NT2/D1 (cell line): ENCODE results near the gene FUT1.

Experiments
- DNase-seq: peaks from one replicate; pipeline ENCODE4 v3.0.0-alpha.2; 2011; ENCODE audit warnings: low read depth, low spot score
- H3K27me3 ChIP-seq: 2 replicates; pipeline ENCODE4 v1.6.0; 2011; ENCODE audit warnings: mild to moderate bottlenecking; ENCODE audit not compliant: insufficient read length, insufficient read depth
- H3K36me3 ChIP-seq: 2 replicates; pipeline ENCODE4 v1.6.1; 2011; ENCODE audit warnings: mild to moderate bottlenecking, low read length, mixed read lengths; ENCODE audit not compliant: insufficient read depth, insufficient read length
- H3K4me1 ChIP-seq: 2 replicates; pipeline ENCODE4 v1.5.1; 2011; ENCODE audit not compliant: insufficient read depth, insufficient read length
- H3K4me3 ChIP-seq: 2 replicates; pipeline ENCODE4 v1.5.1; 2011; ENCODE audit warnings: low read depth; ENCODE audit not compliant: insufficient read length
- H3K9ac ChIP-seq: 2 replicates; pipeline ENCODE4 v1.6.0; 2011; ENCODE audit warnings: low read depth; ENCODE audit not compliant: insufficient read length
- H3K9me3 ChIP-seq: 2 replicates; pipeline ENCODE4 v1.5.1; 2011; ENCODE audit warnings: mild to moderate bottlenecking, low read length; ENCODE audit not compliant: insufficient read depth
- SUZ12 ChIP-seq: IDR thresholded peaks from 2 replicates; pipeline ENCODE4 v1.6.1; 2011; ENCODE audit not compliant: insufficient read length, insufficient read depth; ENCODE audit errors: extremely low read depth
- YY1 ChIP-seq: IDR thresholded peaks from 2 replicates; pipeline ENCODE4 v1.6.1; 2011; ENCODE audit not compliant: insufficient read length, insufficient read depth
- ZNF274 ChIP-seq: IDR thresholded peaks from 2 replicates; pipeline ENCODE4 v1.6.1; 2011; ENCODE audit warnings: mild to moderate bottlenecking, low read depth, low read length

FUT1 gene

DNA sequence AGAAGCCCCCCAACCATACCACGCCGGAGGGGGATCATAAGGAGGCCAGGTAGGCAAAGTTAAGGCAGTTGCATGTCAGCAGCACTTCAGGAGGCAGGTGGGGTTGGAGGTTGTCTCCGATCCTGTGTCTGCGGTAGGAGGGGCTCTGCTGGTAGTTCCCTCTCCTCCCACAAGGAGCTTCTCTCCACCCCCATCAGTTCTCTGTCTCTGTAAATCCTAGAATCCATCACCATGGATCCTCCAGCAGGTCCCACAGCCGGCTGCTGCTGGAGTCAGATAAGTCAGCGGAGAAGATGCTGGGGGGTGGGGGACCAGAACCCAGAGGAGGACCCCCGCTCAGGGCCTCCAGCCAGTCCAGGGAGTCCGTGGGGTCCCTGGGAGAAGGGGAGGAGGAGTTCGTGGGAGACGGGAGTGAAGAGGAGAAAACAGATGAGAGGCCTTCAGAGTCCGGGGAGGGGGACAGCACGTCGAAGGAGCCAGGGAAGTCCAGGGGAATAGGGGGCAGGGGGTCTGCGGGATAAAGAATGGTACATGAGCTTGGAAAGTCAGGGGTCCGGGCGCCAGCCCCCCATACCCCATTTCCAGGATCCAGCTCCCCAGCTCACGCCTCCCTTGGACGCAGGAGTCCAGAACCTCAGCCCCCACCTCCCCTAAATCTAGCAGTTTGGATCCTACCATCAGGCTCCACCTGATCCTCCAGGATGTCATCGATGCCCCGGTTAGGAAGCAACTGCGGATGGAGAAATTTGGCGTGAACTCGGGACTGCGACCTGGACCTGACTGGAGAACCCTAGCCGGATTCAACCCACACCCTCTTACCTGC lies 39.2 kb downstream of the FUT1 start:
- peak overlapping the region; percentile 85 for H3K9ac ChIP-seq
- no peak for DNase-seq
- TF ChIP-seq ZNF274 (no peak), SUZ12 (no peak), YY1 (no peak)
- H3K4me1 ChIP-seq: peaks cover 6% of the 10 kb centered on the region
- peaks cover 9% of the 10 kb centered on the region; the same call in 1 of the 2 replicates for H3K9me3 ChIP-seq
- peak overlapping the region; percentile 73 for H3K4me3 ChIP-seq
- no peaks in the 10 kb centered on the region for H3K27me3 ChIP-seq
- no peaks in the 10 kb centered on the region for H3K36me3 ChIP-seq

DNA sequence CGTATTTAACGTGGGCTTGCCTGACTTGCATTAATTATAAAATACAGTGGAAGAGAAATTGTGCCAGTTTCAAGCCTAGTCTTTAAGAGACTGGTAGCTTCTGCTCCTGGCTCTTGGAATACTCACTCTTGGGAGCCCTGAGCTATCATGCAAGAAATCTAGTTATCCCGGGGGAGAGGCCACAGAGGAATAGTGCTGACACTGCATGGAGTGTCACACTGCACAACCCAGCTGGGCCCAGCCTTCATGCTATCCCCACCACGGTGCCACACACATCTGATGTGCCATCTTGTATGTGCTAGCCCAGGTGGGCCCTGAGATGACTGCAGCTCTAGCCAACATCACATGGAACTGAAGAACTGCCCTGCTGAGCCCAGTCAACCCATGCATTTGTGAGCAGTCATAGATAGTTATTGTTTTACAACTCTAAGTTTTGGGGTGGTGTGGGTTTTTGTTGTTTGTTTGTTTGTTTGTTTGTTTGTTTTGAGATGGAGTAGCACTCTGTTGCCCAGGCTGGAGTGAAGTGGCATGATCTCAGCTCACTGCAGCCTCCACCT lies 41.3 kb downstream of the FUT1 start:
- H3K9ac ChIP-seq: no peak overlapping the region
- DNase-seq: no peak
- TF ChIP-seq YY1: no peak
- TF ChIP-seq SUZ12: no peak
- no peak for TF ChIP-seq ZNF274
- no peaks in the 10 kb centered on the region for H3K27me3 ChIP-seq
- peaks cover 4% of the 10 kb centered on the region for H3K4me1 ChIP-seq
- no peaks in the 10 kb centered on the region for H3K36me3 ChIP-seq
- H3K4me3 ChIP-seq: no peak overlapping the region
- H3K9me3 ChIP-seq: peaks cover 9% of the 10 kb centered on the region; the same call in 1 of the 2 replicates

GRCh38 chr19:48708471-48708870 lies 44.0 kb downstream of the FUT1 start:
- no peak overlapping the region for H3K9ac ChIP-seq
- peaks cover 4% of the 10 kb centered on the region for H3K4me1 ChIP-seq
- no peak for DNase-seq
- H3K27me3 ChIP-seq: no peaks in the 10 kb centered on the region
- no peaks in the 10 kb centered on the region for H3K36me3 ChIP-seq
- H3K9me3 ChIP-seq: peaks cover 9% of the 10 kb centered on the region; the same call in 1 of the 2 replicates
- no peak for TF ChIP-seq YY1
- TF ChIP-seq ZNF274: no peak
- no peak for TF ChIP-seq SUZ12
- no peak overlapping the region for H3K4me3 ChIP-seq

DNA sequence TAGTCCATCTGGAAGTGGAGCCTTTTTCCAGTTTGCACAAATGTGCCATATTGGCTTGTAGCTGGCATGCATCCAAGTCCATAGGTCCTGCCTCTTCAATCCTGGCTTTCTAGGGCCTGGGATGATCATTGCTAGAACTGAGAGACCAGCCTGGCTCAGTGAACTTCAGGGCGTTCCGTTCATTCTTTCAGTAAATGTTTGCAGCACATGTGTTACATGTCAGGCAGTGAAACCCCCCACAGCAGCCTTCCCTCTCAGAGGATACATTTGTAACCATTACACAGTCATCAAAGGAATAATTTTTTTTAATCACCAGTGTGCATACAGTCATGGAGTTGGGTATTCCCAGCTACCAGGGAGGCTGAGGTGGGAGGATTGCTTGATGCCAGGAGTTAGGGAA lies 47.0 kb downstream of the FUT1 start:
- Histone ChIP-seq H3K36me3 (no peaks in the 10 kb centered on the region), H3K27me3 (no peaks in the 10 kb centered on the region), H3K4me3 (no peak overlapping the region), H3K9ac (no peak overlapping the region), H3K4me1 (no peaks in the 10 kb centered on the region), H3K9me3 (no peaks in the 10 kb centered on the region)
- TF ChIP-seq ZNF274: no peak
- no peak for DNase-seq

- Histone ChIP-seq H3K9me3 (no peaks in the 10 kb centered on the region), H3K36me3 (no peaks in the 10 kb centered on the region), H3K27me3 (no peaks in the 10 kb centered on the region), H3K9ac (no peak overlapping the region), H3K4me1 (no peaks in the 10 kb centered on the region), H3K4me3 (no peak overlapping the region)
- TF ChIP-seq ZNF274: no peak
- no peak for DNase-seq
Observed at GRCh38 chr19:48703316-48703715, 49.1 kb downstream of the FUT1 start.

GRCh38 chr19:48702701-48703100 lies 49.7 kb downstream of the FUT1 start:
- Histone ChIP-seq H3K27me3 (no peaks in the 10 kb centered on the region), H3K9ac (no peak overlapping the region), H3K4me1 (no peaks in the 10 kb centered on the region), H3K36me3 (no peaks in the 10 kb centered on the region), H3K9me3 (no peaks in the 10 kb centered on the region), H3K4me3 (no peak overlapping the region)
- TF ChIP-seq YY1 (no peak), ZNF274 (no peak), SUZ12 (no peak)
- no peak for DNase-seq

DNA sequence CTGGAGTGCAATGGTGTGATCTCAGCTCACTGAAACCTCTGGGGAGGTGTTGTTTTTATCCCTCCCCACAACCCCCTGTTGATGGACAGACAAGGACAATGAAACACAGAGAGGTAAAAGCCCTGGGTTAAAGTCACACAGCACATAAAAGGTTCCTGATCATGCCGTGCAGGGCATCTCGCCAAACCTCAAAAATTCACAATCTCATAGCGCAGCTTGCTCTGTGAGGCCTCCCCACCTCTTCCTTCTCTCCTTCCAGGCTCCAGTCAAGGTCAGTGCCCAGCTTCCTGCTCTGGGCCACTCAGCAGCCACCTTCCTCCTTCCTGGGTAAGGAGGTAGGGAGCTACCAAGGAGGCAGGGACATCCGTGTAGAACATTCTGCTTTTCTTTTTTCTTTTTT lies 54.4 kb downstream of the FUT1 start:
- no peak for TF ChIP-seq SUZ12
- TF ChIP-seq YY1: no peak
- no peak for TF ChIP-seq ZNF274
- H3K9ac ChIP-seq: no peak overlapping the region
- no peak overlapping the region for H3K4me3 ChIP-seq
- H3K27me3 ChIP-seq: no peaks in the 10 kb centered on the region
- no peaks in the 10 kb centered on the region for H3K9me3 ChIP-seq
- no peak for DNase-seq
- peaks cover 5% of the 10 kb centered on the region for H3K4me1 ChIP-seq
- H3K36me3 ChIP-seq: no peaks in the 10 kb centered on the region
